Psoas muscle (tissue), 8 donors: ENCODE results near the gene BCAS4. TPM values are rescaled to one million over a fixed set of nuclear protein-coding genes. Genes with fewer than 3 reads are reported as not detected.
"Not testable (repeated sequence)": the region's sequence is repeated elsewhere in the genome, so short reads cannot be mapped to it uniquely, and the experiment has no call there.

ENCODE experiments used
- ATAC-seq, 4 donors: fragments of 200-7000 bp; cut with Tn5 transposase; one replicate each; pipeline ENCODE4 v1.9.1; 2020; ENCODE audit warnings: moderate library complexity in 3 of 4, mild to moderate bottlenecking in 2 of 4
- DNase-seq, 2 donors: peaks; one replicate each; pipeline ENCODE4 v3.0.0-alpha.2; 2020
- H3K27ac ChIP-seq: fragments of 200-600 bp; one replicate; pipeline ENCODE4 v1.8.0; 2022
- H3K27me3 ChIP-seq, 3 donors: fragments of 200-600 bp in 1 of 3; one replicate each; pipeline versions ENCODE4 v1.6.1 to v1.8.0; 2013 to 2022; ENCODE audit warnings: low read length in 2 of 3, mild to moderate bottlenecking in 2 of 3, moderate library complexity in 1 of 3; ENCODE audit not compliant: insufficient read depth in 3 of 3
- H3K36me3 ChIP-seq, 2 donors: fragments of 200-600 bp in 1 of 2; one replicate each; pipeline versions ENCODE4 v1.6.1 to v1.8.0; 2013 to 2022; ENCODE audit warnings: low read depth in 1 of 2, mild to moderate bottlenecking in 1 of 2, moderate library complexity in 1 of 2; ENCODE audit not compliant: insufficient read depth in 1 of 2
- H3K4me1 ChIP-seq: fragments of 200-600 bp; one replicate; pipeline ENCODE4 v1.8.0; 2022
- H3K4me3 ChIP-seq: fragments of 200-600 bp; one replicate; pipeline ENCODE4 v1.8.0; 2022; ENCODE audit warnings: mild to moderate bottlenecking
- H3K9me3 ChIP-seq: fragments of 200-600 bp; one replicate; pipeline ENCODE4 v1.8.0; 2022
- WGBS, 3 donors: extraction: QIAGEN DNeasy Blood & Tissue Kit; methylation state at CpG; one replicate each; pipeline versions ENCODE4 v1.1.6 to v1.1.7; 2013; 5-methylcytosine and 5-hydroxymethylcytosine counted together
- intact Hi-C, 2 donors: fragments of 100-400 bp; cut with DNase I; formaldehyde crosslinking; loops; one replicate each; pipeline versions ENCODE4 v1.11.0 to v1.14.2; 2022
- polyA plus RNA-seq, 3 donors: library from polyadenylated mRNA; stranded (reverse); fragments of 200-250 nt; gene quantifications; one replicate each; pipeline ENCODE4 v1.2.3, GENCODE V29; 2013
- total RNA-seq, 4 donors: library from RNA; stranded (reverse); fragmentation: NEBNext Ultra II Directional in 2 of 4; extraction: Animal tissue kit (Norgen Biotek cat#: 25700) in 2 of 4; gene quantifications; one replicate each; pipeline versions ENCODE4 v1.2.1 to v1.2.4, GENCODE V29; 2021 to 2023
- TF ChIP-seq, protein P1 (sequence below): fragments of 200-600 bp; IDR thresholded peaks from one replicate; pipeline ENCODE4 v1.8.0; 2022; ENCODE audit warnings: antibody characterized with exemption
- donor health status: healthy with polysubstance abuse.
- donor health status: DM: no; HTN: no; CAD: no; lungs with moderate emphysema.
- donor health status: Bipolar disorder and iron deficiency.
- donor health status: healthy.
- donor health status: DM: yes; HTN: yes; CAD: no.
- donor health status: DM: no; HTN: no; CAD: no.
- donor health status: DM: no; HTN: no; CAD: no.
- donor health status: DM: yes; HTN: yes; CAD: no.

The BCAS4 gene
- total and polyA plus RNA-seq, 7 donors, result 0.24 to 1.9 (median 0.38) TPM

DNA sequence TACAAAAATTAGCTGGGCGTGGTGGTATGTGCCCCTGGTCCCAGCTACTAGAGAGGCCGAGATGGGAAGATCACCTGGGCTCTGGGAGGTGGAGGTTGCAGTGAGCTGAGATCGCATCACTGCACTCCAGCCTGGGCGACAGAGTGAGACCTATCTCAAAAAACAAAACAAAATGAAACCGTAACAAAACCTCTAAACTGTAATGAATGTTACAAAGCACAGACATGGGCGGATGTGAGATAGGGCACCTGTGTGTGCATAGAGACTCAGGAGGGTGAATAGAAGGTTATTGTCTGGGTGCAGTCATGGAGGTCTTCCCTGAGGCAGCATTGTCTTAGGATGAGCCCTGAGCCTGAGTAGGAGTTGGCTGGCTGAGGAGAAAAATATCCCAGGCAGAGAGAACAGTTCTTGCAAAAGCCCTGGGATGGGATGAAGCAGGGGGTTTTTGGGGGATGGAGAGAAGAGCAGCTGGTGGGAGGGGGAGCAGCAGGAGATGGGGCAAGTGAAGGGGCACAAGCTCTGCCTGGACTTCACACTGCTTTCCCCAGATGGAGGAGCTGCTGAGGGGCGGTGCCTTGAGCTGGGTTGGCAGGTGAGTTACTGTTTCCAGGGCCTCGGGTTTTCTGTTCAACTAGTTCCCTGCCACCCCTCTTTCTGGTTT is 5.2 kb downstream of the BCAS4 start:
- Histone ChIP-seq H3K27me3 (no peaks in the 10 kb centered on the region), H3K4me3 (no peak overlapping the region), H3K36me3 (no peaks in the 10 kb centered on the region), H3K27ac (no peak overlapping the region), H3K9me3 (no peaks in the 10 kb centered on the region), H3K4me1 (no peaks in the 10 kb centered on the region)
- TF ChIP-seq, protein P1, sequence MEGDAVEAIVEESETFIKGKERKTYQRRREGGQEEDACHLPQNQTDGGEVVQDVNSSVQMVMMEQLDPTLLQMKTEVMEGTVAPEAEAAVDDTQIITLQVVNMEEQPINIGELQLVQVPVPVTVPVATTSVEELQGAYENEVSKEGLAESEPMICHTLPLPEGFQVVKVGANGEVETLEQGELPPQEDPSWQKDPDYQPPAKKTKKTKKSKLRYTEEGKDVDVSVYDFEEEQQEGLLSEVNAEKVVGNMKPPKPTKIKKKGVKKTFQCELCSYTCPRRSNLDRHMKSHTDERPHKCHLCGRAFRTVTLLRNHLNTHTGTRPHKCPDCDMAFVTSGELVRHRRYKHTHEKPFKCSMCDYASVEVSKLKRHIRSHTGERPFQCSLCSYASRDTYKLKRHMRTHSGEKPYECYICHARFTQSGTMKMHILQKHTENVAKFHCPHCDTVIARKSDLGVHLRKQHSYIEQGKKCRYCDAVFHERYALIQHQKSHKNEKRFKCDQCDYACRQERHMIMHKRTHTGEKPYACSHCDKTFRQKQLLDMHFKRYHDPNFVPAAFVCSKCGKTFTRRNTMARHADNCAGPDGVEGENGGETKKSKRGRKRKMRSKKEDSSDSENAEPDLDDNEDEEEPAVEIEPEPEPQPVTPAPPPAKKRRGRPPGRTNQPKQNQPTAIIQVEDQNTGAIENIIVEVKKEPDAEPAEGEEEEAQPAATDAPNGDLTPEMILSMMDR, result no peak
- 88 to 96% (median 92%) methylated on average over 8 of the region's 8 CpGs for WGBS, 3 donors
- intact Hi-C loops, result loop anchor here in 1 of 2 donors (5.0 kb wide), 1 partner anchor 507 kb away; no protein-coding TSS in a partner anchor
- peak in 1 of 2 donors; percentile 7 for DNase-seq
- no peak for ATAC-seq

DNA sequence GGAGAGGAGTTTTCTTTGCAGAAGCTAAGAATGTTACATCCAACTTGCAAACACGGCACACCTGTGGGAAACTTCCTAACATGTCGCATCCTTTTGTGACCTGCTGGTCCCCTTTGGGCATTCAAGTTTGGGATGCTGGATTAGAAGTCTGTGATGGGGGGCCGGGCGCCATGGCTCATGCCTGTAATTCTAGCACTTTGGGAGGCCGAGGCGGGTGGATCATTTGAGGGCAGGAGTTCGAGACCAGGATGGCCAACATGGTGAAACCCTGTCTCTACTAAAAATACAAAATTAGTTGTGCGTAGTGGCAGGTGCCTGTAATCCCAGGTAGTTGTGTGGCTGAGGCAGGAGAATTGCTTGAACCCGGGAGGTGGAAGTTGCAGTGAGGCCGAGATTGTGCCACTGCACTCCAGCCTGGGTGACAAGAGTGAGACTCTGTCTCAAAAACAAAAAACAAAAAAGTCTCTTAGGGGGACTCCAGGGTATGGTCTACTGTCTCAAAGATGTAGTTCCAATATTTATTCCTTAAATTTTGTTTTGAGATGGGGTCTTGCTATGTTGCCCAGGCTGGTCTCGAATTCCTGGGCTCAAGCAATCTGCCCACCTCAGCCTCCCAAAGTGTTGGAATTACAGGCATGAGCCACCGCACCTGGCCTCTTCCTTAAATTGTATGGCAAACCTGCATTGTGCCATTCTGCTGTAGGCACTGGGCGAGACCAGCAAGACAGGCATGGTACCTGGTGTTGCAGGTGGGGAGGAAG is 6.3 kb downstream of the BCAS4 start:
- H3K36me3 ChIP-seq, H3K27ac ChIP-seq, H3K27me3 ChIP-seq, H3K4me3 ChIP-seq, H3K4me1 ChIP-seq, H3K9me3 ChIP-seq, intact Hi-C loops, ATAC-seq: not testable (repeated sequence)
- DNase-seq, result peak in 1 of 2 donors; percentile 26
- 93 to 95% (median 94%) methylated on average over 13 of the region's 13 CpGs for WGBS, 3 donors

DNA sequence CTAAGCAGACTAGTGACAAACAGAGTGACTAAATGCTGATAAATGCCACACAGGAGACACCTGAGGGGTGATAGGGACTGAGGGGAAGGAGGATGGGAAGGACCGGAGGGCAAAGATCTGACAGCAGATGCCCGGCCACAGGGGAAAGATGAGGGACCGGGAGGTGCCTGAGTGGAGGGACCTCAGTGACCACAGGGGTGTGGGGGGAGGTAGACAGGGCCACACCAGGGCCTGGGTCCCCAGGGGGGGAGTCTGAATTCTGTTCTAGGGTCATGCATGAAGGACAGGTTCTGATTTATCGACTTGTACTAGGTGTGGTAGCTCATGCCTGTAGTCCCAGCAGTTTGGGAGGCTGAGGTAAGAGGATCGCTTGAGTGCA is 6.9 kb downstream of the BCAS4 start:
- no peaks in the 10 kb centered on the region for H3K4me1 ChIP-seq
- no peaks in the 10 kb centered on the region for H3K36me3 ChIP-seq
- no peaks in the 10 kb centered on the region for H3K27me3 ChIP-seq
- intact Hi-C loops, result no loop called here
- DNase-seq (peak in 1 of 2 donors; percentile 12), ATAC-seq (no peak)
- H3K4me3 ChIP-seq, result no peak overlapping the region
- WGBS, 3 donors, result 81 to 93% (median 89%) methylated on average over 5 of the region's 5 CpGs
- H3K9me3 ChIP-seq, result no peaks in the 10 kb centered on the region
- H3K27ac ChIP-seq, result no peak overlapping the region
- TF ChIP-seq, protein P1, result no peak

DNA sequence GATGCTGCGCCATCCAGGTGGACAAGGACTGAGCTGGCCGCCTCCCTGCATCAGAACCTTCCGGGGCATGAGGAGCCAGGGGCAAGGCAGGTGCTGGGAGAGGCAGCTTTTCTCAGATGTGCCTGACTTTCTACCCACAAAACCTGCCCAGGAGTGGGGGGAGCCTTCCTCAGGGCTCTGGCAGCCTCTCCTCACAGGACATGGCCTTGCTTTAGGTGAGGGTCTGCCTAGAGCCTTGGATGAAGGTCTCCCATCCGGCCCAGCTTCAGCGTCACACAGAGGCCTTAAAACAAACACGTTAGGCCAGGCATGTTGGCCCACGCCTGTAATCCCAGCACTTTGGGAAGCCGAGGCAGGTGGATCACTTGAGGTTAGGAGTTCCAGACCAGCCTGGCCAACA is 7.4 kb downstream of the BCAS4 start:
- Histone ChIP-seq H3K27ac (no peak overlapping the region), H3K36me3 (no peaks in the 10 kb centered on the region), H3K4me3 (no peak overlapping the region), H3K9me3 (no peaks in the 10 kb centered on the region), H3K27me3 (no peaks in the 10 kb centered on the region), H3K4me1 (no peaks in the 10 kb centered on the region)
- DNase-seq (peak in 1 of 2 donors; percentile 17), ATAC-seq (no peak)
- intact Hi-C loops, result no loop called here
- TF ChIP-seq, protein P1, result no peak
- 89 to 92% (median 90%) methylated on average over 8 of the region's 8 CpGs for WGBS, 3 donors
